GM18520 (cell line): Measurements from ENCODE around the gene LIM2.

Source experiments
- ATAC-seq: cut with Tn5 transposase; IDR thresholded peaks from one replicate; pipeline ENCODE4 v1.9.1; 2021; ENCODE audit not compliant: unreplicated experiment

The LIM2 gene

DNA sequence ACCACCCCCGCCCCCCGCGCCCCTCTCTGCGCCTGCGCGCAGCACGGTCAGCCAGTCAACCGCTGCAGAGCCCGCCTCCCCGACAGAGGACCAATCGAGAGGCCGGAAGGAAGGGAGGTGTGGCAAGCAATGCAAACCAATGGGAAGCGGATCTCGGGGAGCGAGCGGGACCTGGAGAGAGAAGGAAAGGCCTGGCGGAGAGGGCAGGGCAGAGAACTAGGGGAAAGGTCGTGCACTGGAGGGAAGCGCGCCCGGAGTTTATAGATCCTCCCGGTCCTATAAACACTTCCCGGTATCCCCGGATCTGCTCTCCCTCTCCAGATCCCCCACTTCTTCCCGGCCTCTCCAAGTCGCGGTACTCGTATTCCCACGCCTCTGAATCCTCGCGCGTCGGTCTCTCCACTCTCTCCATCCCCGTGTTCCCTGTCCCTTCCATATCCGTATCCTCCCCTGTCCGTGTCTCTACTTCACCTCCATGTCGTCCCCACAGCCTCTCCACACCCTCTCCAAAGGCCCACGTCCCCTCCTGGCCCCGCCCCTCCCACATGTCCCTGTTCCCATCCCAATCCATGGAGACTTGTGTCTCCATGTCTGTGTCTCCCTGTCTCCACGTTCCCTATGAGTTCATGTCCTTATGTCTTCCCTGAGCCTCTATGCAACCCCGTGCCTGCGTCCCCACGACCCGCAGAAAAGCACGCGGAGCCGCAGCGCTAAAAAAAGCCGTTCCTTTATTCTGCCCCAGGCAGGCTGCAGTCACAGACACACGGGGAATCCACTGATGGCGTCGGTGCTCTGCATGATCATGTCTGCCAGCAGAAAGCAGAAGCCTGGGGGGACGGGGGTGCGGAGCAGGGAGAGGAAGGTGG is 21.2 kb downstream of the LIM2 start:
- ATAC-seq: peak; percentile 49

- ATAC-seq: no peak
Measured at GRCh38 chr19:51365965-51366388, 21.8 kb downstream of the LIM2 start, which contains the start of gene ETFB. Gene ETFB (minus strand): TSS chr19:51366388. CDS start chr19:51366326, 62 bp downstream.

DNA sequence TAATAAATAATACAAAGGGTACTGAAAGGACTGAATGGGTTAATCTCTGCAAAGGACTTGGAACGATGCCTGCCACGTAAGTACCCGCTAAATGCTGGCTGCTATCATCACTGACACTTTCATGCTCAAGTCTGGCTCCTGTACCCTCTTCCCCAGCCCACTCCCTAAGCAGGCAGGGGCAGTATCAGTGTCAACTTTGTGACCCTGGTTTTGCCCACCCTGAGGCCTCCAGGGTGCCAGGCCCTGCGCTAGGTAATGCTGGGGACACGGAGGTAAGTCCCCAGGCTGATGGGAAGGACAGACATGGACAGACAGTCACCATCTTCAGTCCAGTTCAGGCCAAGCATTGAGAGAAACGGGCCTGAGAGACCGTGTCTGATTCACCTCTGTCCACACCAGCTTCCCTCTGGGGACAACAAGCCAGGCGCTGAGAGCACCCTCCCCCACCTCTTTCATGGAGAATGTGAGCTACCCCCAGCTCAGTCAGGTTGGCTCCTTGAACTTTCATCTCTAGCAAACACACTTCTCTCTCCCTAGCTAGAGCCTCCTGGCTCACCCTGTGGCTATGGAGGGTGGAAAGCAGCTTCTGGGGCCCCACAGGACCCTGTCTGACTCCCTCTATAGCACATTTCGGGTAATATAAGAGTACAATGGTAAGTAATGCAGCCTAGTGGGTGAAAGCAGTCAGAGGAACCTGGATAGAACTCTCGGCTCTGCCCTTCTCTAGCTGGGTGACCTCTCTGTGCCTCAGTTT is 22.4 kb downstream of the LIM2 start:
- no peak for ATAC-seq

DNA sequence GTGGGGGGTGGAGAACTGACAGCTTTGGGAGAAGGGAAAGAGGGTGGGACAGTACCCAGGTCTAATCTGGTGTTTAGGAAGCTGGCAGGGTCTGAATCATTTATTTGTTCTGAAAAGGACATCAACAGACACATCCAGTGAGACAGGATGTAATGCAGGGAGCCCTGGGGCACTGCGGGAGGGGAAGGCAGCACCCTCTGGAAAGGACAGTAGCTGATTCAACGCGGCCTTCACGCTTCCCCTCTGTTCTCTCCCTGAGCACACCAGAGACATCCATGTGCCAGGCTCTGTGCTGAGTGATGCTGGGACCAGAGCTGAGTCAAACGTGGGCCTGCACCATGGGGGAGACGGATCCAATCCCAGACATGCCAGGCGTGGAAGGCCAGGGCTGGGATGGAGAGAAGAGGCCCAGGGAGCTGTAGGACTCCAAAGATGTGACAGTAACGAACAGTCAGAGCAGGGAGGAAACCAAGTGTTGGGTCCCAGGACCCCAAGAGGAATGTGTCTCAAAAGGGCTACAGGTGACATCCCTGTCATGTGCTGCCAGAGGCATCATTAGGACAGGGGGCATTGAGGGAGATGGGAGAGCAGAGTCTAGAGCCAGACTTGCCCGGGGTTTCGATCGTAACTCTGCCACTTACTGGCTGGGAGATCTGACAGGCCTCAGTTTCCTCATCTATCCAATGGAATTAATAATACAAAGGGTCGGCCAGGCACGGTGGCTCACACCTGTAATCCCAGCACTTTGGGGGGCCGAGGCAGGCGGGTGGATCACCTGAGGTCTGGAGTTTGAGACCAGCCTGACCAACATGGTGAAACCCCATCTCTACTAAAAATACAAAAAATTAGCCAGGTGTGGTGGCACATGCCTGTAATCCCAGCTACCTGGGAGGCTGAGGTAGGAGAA is 23.3 kb downstream of the LIM2 start:
- ATAC-seq: no peak

GRCh38 chr19:51361239-51361638 is 26.5 kb downstream of the LIM2 start:
- no peak for ATAC-seq

DNA sequence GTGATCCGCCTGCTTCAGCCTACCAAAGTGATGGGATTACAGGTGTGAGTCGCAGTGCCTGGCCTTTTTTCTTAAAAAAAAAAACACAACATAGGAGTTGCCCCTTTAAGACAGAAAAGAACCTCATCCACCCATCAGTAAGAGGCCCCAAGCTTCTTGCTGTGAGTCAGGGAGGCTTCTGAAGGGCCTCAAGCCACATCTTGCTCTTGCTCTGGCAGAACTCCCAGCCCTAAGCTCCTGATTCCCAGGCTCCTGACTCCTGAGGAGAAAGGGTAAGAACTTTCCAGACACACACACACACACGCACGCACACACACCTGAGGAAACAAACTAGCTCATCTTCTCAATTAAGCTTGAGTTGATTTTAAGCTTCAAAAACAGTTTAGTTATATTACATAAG is 28.5 kb downstream of the LIM2 start:
- no peak for ATAC-seq

DNA sequence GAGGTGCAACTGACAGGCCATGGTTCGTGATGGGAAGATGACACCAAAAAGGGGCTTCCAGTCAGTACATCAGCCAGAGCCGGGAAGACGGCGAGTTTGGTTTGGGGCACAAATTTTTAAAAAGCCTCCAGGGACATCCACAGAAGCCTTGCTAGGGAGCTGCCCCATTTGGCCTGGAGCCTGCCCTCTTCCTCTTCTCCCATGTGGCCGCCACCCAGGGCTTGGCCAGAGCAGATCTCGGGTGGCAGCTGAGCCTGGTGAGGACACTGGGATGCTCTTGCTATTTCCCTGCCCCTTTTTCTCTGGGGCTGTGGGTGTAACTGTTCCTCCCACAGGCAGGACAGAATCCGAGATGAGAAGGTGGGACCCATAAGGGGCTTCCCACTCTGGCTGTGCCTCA is 29.8 kb downstream of the LIM2 start:
- no peak for ATAC-seq

DNA sequence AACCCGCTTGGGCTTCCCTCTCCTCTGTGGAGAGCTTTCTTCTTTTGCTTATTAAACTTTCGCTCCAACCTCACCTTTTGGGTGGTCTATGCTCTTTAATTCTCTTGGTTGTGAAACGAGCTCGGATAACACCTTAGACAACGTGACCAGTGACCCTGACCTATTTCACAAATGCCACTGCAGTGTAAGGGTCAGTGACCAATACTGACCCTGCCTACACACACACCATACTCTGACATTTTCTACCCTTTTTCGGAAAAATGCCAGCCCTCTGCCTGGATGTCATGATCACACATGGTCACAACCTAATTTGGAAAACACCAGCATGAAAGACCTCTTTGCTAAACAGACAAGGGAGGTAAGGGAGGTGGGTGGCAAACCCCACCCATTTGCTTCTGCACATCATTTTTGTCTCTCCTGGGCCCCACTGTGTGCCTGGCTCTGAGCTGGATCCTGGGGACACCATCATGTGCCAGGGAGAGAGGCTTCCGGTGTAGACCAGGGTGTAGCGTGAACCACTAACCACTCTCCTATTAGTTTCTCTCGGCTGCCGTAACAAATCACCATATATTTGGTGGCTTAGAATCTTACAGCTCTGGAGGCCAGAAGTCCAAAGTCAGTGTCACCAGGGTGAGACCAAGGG is 31.5 kb downstream of the LIM2 start:
- ATAC-seq: no peak

- no peak for ATAC-seq
Measured at GRCh38 chr19:51354742-51355148, 33.0 kb downstream of the LIM2 start.

DNA sequence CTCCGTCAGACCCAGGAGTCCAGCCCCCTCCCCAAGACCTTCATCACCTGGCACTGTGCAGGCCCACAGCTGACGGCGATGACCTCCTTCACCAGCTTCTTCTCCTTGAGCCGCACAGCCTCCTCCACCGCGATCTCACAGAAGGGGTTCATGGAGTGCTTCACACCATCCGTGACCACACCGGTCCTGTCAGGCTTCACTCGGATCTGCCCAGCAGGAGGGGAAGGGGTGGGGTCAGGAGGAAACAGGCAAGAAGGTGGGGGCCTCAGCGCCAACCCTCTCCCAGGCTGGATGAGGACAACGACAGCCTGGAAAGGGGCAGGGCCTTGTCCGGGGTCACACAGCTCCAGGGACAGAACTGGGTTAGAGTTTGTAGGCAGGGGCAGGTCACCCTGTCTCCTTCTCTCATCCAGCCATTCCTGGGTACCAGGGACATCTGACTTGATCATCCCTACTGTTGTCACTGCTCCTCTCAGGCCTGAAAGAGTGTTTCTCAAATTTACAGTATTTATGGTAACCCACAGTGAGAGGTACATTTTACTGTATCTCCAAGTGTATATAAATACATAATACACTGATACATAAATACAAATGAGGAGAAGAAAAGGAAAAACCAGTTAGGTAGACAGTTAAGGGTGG is 33.6 kb downstream of the LIM2 start:
- no peak for ATAC-seq

- no peak for ATAC-seq
Measured at GRCh38 chr19:51352783-51353360, 34.9 kb downstream of the LIM2 start.

DNA sequence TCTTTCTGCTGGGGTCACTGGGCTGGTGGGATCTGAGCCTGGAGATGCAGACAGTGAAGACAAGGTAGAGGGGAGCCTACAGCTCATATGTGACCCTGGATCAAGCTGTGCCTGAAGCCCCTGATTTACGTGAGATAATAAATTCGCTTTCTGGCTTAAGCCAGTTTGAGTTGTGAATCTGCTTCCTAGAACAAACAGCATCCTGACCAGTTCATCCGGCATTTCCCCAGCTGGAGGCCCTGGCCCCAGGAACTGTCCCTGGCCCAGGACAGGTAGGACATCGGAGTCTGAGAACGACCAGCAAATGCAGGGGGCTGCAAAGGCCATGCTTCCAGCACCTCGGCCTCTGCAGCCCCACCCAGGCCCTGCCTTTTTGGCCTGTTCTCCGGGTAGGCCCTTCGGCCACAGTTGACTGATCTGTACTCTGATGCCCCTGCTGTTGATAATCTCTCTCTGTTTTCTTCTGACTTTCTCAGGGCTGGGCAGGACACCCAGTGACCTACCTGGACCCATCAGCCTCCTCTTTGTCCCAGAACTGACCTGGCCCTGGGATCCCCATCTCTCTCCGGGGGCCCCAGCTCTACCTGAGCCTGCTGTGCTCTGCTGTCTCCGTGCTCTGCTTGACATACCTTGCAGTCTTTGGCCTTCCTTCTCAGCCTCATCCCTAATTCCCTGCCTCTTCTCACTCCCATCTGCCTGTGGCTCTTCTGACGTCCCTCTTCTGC is 36.3 kb downstream of the LIM2 start:
- ATAC-seq: no peak

- no peak for ATAC-seq
Measured at GRCh38 chr19:51347209-51347928, 40.4 kb downstream of the LIM2 start.

- ATAC-seq: no peak
Measured at GRCh38 chr19:51346742-51347141, 41.0 kb downstream of the LIM2 start.

GRCh38 chr19:51345076-51345620 is 42.6 kb downstream of the LIM2 start:
- ATAC-seq: no peak

- no peak for ATAC-seq
Measured at GRCh38 chr19:51342631-51343569, 44.9 kb downstream of the LIM2 start.

GRCh38 chr19:51341976-51342580 is 45.7 kb downstream of the LIM2 start, which contains the start of gene VSIG10L:
Gene VSIG10L (minus strand): TSS chr19:51342139. CDS start chr19:51342124, 15 bp downstream.
- ATAC-seq: no peak
